Endothelial cell of umbilical vein (primary cell): Measurements from ENCODE around the gene CAMTA1. TPM values are rescaled to one million over a fixed set of nuclear protein-coding genes. Genes with fewer than 3 reads are reported as not detected.

Source experiments
- BruUV-seq: library from RNA; stranded (reverse); fragments of 400-500 nt; replicated peaks from 2 replicates; lab custom pipeline; 2021; lab: Mats Ljungman, UMichigan
- CTCF ChIA-PET: fragments of 300-600, 350-600 bp; sonication (Branson Sonifier 250); formaldehyde crosslinking; loops from one replicate; lab custom pipeline; 2021; ENCODE audit warnings: antibody characterized with exemption, inconsistent platforms; lab: Charles Lee
- POLR2A ChIA-PET: fragments of 300-600, 350-600 bp; sonication (Branson Sonifier 250); formaldehyde crosslinking; loops from one replicate; lab custom pipeline; 2021; ENCODE audit warnings: antibody characterized with exemption, inconsistent platforms; lab: Charles Lee
- DNase-seq: peaks from one replicate; pipeline ENCODE4 v3.0.0-alpha.2; 2011; ENCODE audit warnings: low read depth, low spot score
- FAIRE-seq: peaks from 2 replicates; lab custom pipeline; 2011; peaks lifted over from hg19 to GRCh38; lab: Jason Lieb, UNC
- H2AFZ ChIP-seq: 2 replicates; pipeline ENCODE4 v1.6.0; 2012; ENCODE audit warnings: low read depth, low read length, control low read depth, inconsistent platforms
- H3K27ac ChIP-seq: 2 replicates; pipeline ENCODE4 v1.5.1; 2011; ENCODE audit warnings: low read depth, mild to moderate bottlenecking, control low read depth, low read length, moderate library complexity; ENCODE audit not compliant: insufficient read depth
- H3K27me3 ChIP-seq, 2 experiments: 2 replicates each; pipeline versions ENCODE4 v1.6.0 to v1.6.1; 2011; ENCODE audit warnings: low read length in 2 of 2, mixed read lengths in 1 of 2; ENCODE audit not compliant: control insufficient read depth in 2 of 2, insufficient read depth in 2 of 2
- H3K36me3 ChIP-seq, 2 experiments: 2 replicates in 1 of 2; 3 replicates in 1 of 2; pipeline ENCODE4 v1.5.1; 2011; ENCODE audit warnings: low read length in 2 of 2, mild to moderate bottlenecking in 1 of 2, moderate library complexity in 1 of 2; ENCODE audit not compliant: control insufficient read depth in 2 of 2, insufficient read depth in 2 of 2; ENCODE audit errors: extremely low read depth in 1 of 2
- H3K4me1 ChIP-seq: 3 replicates; pipeline ENCODE4 v1.5.1; 2011; ENCODE audit warnings: mild to moderate bottlenecking, low read length; ENCODE audit not compliant: control insufficient read depth, insufficient read depth; ENCODE audit errors: extremely low read depth
- H3K4me2 ChIP-seq: 2 replicates; pipeline ENCODE4 v1.6.1; 2011; ENCODE audit warnings: low read length, control low read depth, mixed read lengths; ENCODE audit not compliant: insufficient read depth
- H3K4me3 ChIP-seq, 3 experiments: fragments of 200-600 bp in 1 of 3; sonication (generic), shearing (Covaris generic) in 1 of 3; replicated peaks in 1 of 3; 2 replicates each; pipeline ENCODE4 v1.5.1; 2011 to 2016; ENCODE audit warnings: control low read depth in 3 of 3, low read length in 3 of 3, mild to moderate bottlenecking in 2 of 3, inconsistent platforms in 1 of 3, low read depth in 1 of 3, moderate library complexity in 1 of 3; ENCODE audit not compliant: insufficient read depth in 1 of 3
- H3K79me2 ChIP-seq: 2 replicates; pipeline ENCODE4 v1.6.0; 2012; ENCODE audit warnings: low read length, inconsistent platforms; ENCODE audit not compliant: control insufficient read depth, insufficient read depth
- H3K9ac ChIP-seq: replicated peaks from 2 replicates; pipeline ENCODE3; 2011; ENCODE audit warnings: low read length, control low read depth; ENCODE audit not compliant: insufficient read depth; ENCODE audit errors: extremely low read depth
- H3K9me1 ChIP-seq: replicated peaks from 3 replicates; pipeline ENCODE4 v1.6.0; 2011; ENCODE audit warnings: mild to moderate bottlenecking, low read length; ENCODE audit not compliant: control insufficient read depth, insufficient read depth; ENCODE audit errors: extremely low read depth
- H3K9me3 ChIP-seq: replicated peaks from 2 replicates; pipeline ENCODE4 v1.5.1; 2012; ENCODE audit warnings: low read length, inconsistent platforms; ENCODE audit not compliant: control insufficient read depth, insufficient read depth
- H4K20me1 ChIP-seq: replicated peaks from 2 replicates; pipeline ENCODE3; 2011; ENCODE audit warnings: mild to moderate bottlenecking, low read length; ENCODE audit not compliant: control insufficient read depth, insufficient read depth; ENCODE audit errors: extremely low read depth
- EZH2 ChIP-seq: IDR thresholded peaks from 2 replicates; pipeline ENCODE4 v1.6.1; 2012; ENCODE audit warnings: borderline replicate concordance, low read depth, mild to moderate bottlenecking, moderate library complexity, low read length, inconsistent platforms; ENCODE audit not compliant: severe bottlenecking
- FOS ChIP-seq: IDR thresholded peaks from 2 replicates; pipeline ENCODE4 v1.6.1; 2011; ENCODE audit warnings: mild to moderate bottlenecking, low read length, moderate library complexity, borderline replicate concordance; ENCODE audit not compliant: insufficient read depth
- GATA2 ChIP-seq: IDR thresholded peaks from 2 replicates; pipeline ENCODE4 v1.7.0; 2011; ENCODE audit warnings: low read depth, mild to moderate bottlenecking, moderate library complexity, mixed read lengths, low read length; ENCODE audit not compliant: insufficient read length, insufficient read depth
- JUN ChIP-seq: IDR thresholded peaks from 2 replicates; pipeline ENCODE4 v1.6.1; 2011; ENCODE audit warnings: borderline replicate concordance, low read depth; ENCODE audit not compliant: insufficient read length, insufficient read depth
- MYC ChIP-seq: IDR thresholded peaks from one replicate; pipeline ENCODE4 v1.6.1; 2011; ENCODE audit warnings: mild to moderate bottlenecking, low read depth, low read length
- POLR2A ChIP-seq: IDR thresholded peaks from 2 replicates; pipeline ENCODE4 v1.6.1; 2012; ENCODE audit warnings: low read depth, mild to moderate bottlenecking, control low read depth, low read length
- POLR2AphosphoS5 ChIP-seq: IDR thresholded peaks from 2 replicates; pipeline ENCODE4 v1.6.1; 2012; ENCODE audit warnings: low read depth, mild to moderate bottlenecking, control low read depth, low read length, moderate library complexity; ENCODE audit not compliant: insufficient read depth
- dilution Hi-C: fragments of 300-500 bp; cut with MboI; formaldehyde crosslinking; loops from one replicate; pipeline ENCODE4 v1.15.0; 2019; ENCODE audit warnings: low sequenced_read_pairs; ENCODE audit not compliant: extremely low pct_ligation_motif_present
- intact Hi-C: fragments of 100-400 bp; cut with micrococcal nuclease; formaldehyde crosslinking; loops from one replicate; pipeline ENCODE4 v1.10.0; 2022
- polyA plus RNA-seq, 4 experiments: library from polyadenylated mRNA; depleted of rRNA in 3 of 4; stranded (reverse) in 3 of 4; unstranded in 1 of 4; fragments of >200 nt; gene quantifications; 2 replicates each; pipeline versions ENCODE4 v1.2.1 to v1.2.3, GENCODE V29; 2011 to 2012; ENCODE audit warnings: missing spikeins in 1 of 4
- total RNA-seq: library from RNA; stranded (reverse); gene quantifications from 2 replicates; pipeline ENCODE4 v1.2.3, GENCODE V29; 2021
- TF ChIP-seq, protein P1 (sequence below): IDR thresholded peaks from 2 replicates; pipeline ENCODE4 v1.6.1; 2011; ENCODE audit not compliant: insufficient read depth, insufficient read length
- TF ChIP-seq, protein P2 (sequence below), 2 donors: IDR thresholded peaks; 1 replicate in 1 of 2; 2 replicates in 1 of 2; pipeline ENCODE4 v1.5.1; 2011; ENCODE audit warnings: low read length in 2 of 2, mild to moderate bottlenecking in 2 of 2, moderate library complexity in 2 of 2, control low read depth in 1 of 2, inconsistent platforms in 1 of 2, low read depth in 1 of 2; ENCODE audit not compliant: insufficient read depth in 1 of 2; ENCODE audit errors: extremely low read depth in 1 of 2

Gene CAMTA1
- total and polyA plus RNA-seq, 2 donors (not counting 3 experiments of a cell fraction or from before 2014, with no cell fraction given) = 50.8 to 92.7 TPM

GRCh38 chr1:7032992-7033391 lies 247.7 kb downstream of the CAMTA1 start:
- Histone ChIP-seq H4K20me1 (no peaks in the 10 kb centered on the region), H3K4me2 (no peak overlapping the region), H3K9me1 (no peaks in the 10 kb centered on the region), H3K27ac (no peak overlapping the region), H3K27me3 (no peaks in the 10 kb centered on the region), H3K4me1 (no peaks in the 10 kb centered on the region), H2AFZ (no peak overlapping the region), H3K36me3 (no peaks in the 10 kb centered on the region), H3K9ac (no peak overlapping the region), H3K4me3 (no peak overlapping the region), H3K9me3 (no peaks in the 10 kb centered on the region), H3K79me2 (no peaks in the 10 kb centered on the region)
- dilution Hi-C loops (no loop called here), intact Hi-C loops (loop anchor here (10.0 kb wide), 1 partner anchor 82 kb away; no protein-coding TSS in a partner anchor)
- TF ChIP-seq JUN = no peak
- no peak for TF ChIP-seq POLR2A
- TF ChIP-seq, protein P1, sequence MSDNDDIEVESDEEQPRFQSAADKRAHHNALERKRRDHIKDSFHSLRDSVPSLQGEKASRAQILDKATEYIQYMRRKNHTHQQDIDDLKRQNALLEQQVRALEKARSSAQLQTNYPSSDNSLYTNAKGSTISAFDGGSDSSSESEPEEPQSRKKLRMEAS = no peak
- TF ChIP-seq, protein P2, sequence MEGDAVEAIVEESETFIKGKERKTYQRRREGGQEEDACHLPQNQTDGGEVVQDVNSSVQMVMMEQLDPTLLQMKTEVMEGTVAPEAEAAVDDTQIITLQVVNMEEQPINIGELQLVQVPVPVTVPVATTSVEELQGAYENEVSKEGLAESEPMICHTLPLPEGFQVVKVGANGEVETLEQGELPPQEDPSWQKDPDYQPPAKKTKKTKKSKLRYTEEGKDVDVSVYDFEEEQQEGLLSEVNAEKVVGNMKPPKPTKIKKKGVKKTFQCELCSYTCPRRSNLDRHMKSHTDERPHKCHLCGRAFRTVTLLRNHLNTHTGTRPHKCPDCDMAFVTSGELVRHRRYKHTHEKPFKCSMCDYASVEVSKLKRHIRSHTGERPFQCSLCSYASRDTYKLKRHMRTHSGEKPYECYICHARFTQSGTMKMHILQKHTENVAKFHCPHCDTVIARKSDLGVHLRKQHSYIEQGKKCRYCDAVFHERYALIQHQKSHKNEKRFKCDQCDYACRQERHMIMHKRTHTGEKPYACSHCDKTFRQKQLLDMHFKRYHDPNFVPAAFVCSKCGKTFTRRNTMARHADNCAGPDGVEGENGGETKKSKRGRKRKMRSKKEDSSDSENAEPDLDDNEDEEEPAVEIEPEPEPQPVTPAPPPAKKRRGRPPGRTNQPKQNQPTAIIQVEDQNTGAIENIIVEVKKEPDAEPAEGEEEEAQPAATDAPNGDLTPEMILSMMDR (IDR thresholded peaks at IDR 0.05; ENCODE audit: extremely low read depth in 1 of 2, insufficient read depth in 1 of 2, low read depth in 1 of 2, low read length in 2 of 2) = no peak
- TF ChIP-seq MYC = no peak
- TF ChIP-seq GATA2 = no peak
- no peak for TF ChIP-seq FOS
- no peak for TF ChIP-seq POLR2AphosphoS5
- no peak for TF ChIP-seq EZH2
- DNase-seq (no peak), FAIRE-seq (no peak)
- CTCF ChIA-PET = no interaction called here
- POLR2A ChIA-PET = no interaction called here
- BruUV-seq = no TSS peak
